ENCODE results near the gene WDR90. TPM values are rescaled to one million over a fixed set of nuclear protein-coding genes. Genes with fewer than 3 reads are reported as not detected.

Gene WDR90
- total RNA-seq, 1 donor from 2014 or later = 6.5 TPM

Other genes starting within 250 kb of the WDR90 start
- 27.1 and 28.6 TPM in 2 replicates for gene DECR2, start 247.5 kb upstream of the WDR90 start, total RNA-seq
- gene RAB11FIP3, start 223.7 kb upstream of the WDR90 start, total RNA-seq = 114 and 126 TPM in 2 replicates
- gene CAPN15, start 121.7 kb upstream of the WDR90 start, total RNA-seq = 81.8 and 141 TPM in 2 replicates
- gene PRR35, start 89.0 kb upstream of the WDR90 start, total RNA-seq = 2.9 and 12.5 TPM in 2 replicates
- 0.05 and 1.2 TPM in 2 replicates for gene NHLRC4, start 82.4 kb upstream of the WDR90 start, total RNA-seq
- gene PIGQ, start 79.4 kb upstream of the WDR90 start, total RNA-seq = 45.4 and 59.9 TPM in 2 replicates
- 17.2 and 19.1 TPM in 2 replicates for gene RAB40C, start 59.3 kb upstream of the WDR90 start, total RNA-seq
- 0.70 and 0.83 TPM in 2 replicates for gene WFIKKN1, start 18.4 kb upstream of the WDR90 start, total RNA-seq
- gene METTL26, start 13.1 kb upstream of the WDR90 start, total RNA-seq = 83.6 and 83.7 TPM in 2 replicates
- gene MCRIP2, start 7.5 kb upstream of the WDR90 start, total RNA-seq = 54.5 and 61.2 TPM in 2 replicates
- gene RHOT2, start 18.8 kb downstream of the WDR90 start, total RNA-seq = 70.3 and 73.9 TPM in 2 replicates
- gene RHBDL1, start 26.3 kb downstream of the WDR90 start, total RNA-seq = 1.5 and 1.6 TPM in 2 replicates
- gene STUB1, start 31.0 kb downstream of the WDR90 start, total RNA-seq = 239 and 243 TPM in 2 replicates
- 74.5 and 77.7 TPM in 2 replicates for gene JMJD8, start 35.0 kb downstream of the WDR90 start, total RNA-seq
- 11.0 and 12.5 TPM in 2 replicates for gene WDR24, start 41.0 kb downstream of the WDR90 start, total RNA-seq
- gene FBXL16, start 56.4 kb downstream of the WDR90 start, total RNA-seq = 0.21 and 0.51 TPM in 2 replicates
- 105 and 172 TPM in 2 replicates for gene METRN, start 65.8 kb downstream of the WDR90 start, total RNA-seq
- 44.0 and 71.7 TPM in 2 replicates for gene ANTKMT, start 71.8 kb downstream of the WDR90 start, total RNA-seq
- 5.9 and 6.0 TPM in 2 replicates for gene CCDC78, start 77.1 kb downstream of the WDR90 start, total RNA-seq
- 32.6 and 38.5 TPM in 2 replicates for gene HAGHL, start 77.7 kb downstream of the WDR90 start, total RNA-seq
- 39.2 TPM in 2 replicates for gene CIAO3, start 91.6 kb downstream of the WDR90 start, total RNA-seq
- not detected in 2 replicates for gene MSLN, start 111.4 kb downstream of the WDR90 start, total RNA-seq
- 31.0 and 41.3 TPM in 2 replicates for gene RPUSD1, start 139.0 kb downstream of the WDR90 start, total RNA-seq
- 7.5 and 10.0 TPM in 2 replicates for gene CHTF18, start 139.3 kb downstream of the WDR90 start, total RNA-seq
- not detected in 2 replicates for gene GNG13, start 151.4 kb downstream of the WDR90 start, total RNA-seq